Daoy (cell line): ENCODE results near the gene CD27. TPM values are rescaled to one million over a fixed set of nuclear protein-coding genes. Genes with fewer than 3 reads are reported as not detected.
"Not testable (repeated sequence)": the region's sequence is repeated elsewhere in the genome, so short reads cannot be mapped to it uniquely, and the experiment has no call there.

Experiments
- DNase-seq: peaks from one replicate; pipeline ENCODE4 v3.0.0-alpha.2; 2015; ENCODE audit warnings: low read depth
- total RNA-seq: library from RNA; depleted of rRNA; stranded (reverse); fragments of >200 nt; shearing (Covaris generic); gene quantifications from 2 replicates; pipeline ENCODE4 v1.2.3, GENCODE V29; 2014; rRNA removed

The CD27 gene
- not detected in 2 replicates for total RNA-seq

DNA sequence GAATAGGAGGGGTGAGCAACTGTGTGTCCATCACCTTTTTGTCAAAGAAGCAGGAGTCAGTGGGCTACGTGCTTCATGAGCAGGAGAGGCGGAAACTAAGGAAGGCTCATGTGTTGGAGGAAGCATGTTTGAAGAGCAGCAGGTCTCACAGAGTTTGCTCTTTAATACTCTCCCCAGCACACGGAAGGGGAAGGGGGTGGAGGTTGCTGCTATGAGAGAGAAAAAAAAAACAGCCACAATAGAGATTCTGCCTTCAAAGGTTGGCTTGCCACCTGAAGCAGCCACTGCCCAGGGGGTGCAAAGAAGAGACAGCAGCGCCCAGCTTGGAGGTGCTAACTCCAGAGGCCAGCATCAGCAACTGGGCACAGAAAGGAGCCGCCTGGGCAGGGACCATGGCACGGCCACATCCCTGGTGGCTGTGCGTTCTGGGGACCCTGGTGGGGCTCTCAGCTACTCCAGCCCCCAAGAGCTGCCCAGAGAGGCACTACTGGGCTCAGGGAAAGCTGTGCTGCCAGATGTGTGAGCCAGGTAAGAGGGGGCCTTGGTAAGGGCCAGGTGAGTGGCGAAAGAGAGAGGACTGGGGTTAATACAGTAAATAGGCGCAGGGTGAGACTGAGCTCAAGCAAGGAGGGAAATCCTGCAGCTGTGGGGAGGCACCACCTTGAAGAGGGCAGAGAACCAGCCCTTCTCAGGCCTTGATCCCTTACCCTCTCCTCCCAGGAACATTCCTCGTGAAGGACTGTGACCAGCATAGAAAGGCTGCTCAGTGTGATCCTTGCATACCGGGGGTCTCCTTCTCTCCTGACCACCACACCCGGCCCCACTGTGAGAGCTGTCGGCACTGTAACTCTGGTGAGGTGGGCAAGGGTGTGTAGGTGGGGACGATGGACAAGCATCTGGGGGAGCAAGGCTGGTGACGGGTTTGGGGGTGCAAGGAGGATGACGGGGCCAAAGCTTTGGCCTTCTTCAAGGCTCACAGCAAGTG is at the start of gene CD27:
TSS of gene CD27 (plus strand) at position 252 of the 985 bp plus-strand sequence. CDS start at position 393, 141 bp downstream.
- no peak for DNase-seq

DNA sequence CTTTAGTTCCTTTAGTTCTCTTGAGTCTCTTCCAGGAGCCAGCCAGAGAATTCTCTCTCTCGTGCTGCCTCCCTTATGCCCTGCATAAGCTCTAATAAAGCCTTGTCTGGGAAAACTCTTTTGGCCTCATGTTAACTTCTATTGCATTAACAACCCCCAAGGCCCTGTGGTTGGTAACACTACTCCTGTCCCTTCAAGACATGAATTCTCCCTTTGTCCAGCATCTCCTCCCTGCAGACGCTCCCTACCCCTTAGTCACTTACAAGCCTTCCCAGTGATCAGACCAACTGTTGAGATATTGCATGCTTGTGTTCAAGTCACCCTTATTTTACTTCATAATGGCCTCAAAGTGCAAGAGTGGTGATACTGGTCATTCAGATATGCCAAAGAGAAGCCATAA is 48.7 kb upstream of the CD27 start:
- DNase-seq, result no peak

DNA sequence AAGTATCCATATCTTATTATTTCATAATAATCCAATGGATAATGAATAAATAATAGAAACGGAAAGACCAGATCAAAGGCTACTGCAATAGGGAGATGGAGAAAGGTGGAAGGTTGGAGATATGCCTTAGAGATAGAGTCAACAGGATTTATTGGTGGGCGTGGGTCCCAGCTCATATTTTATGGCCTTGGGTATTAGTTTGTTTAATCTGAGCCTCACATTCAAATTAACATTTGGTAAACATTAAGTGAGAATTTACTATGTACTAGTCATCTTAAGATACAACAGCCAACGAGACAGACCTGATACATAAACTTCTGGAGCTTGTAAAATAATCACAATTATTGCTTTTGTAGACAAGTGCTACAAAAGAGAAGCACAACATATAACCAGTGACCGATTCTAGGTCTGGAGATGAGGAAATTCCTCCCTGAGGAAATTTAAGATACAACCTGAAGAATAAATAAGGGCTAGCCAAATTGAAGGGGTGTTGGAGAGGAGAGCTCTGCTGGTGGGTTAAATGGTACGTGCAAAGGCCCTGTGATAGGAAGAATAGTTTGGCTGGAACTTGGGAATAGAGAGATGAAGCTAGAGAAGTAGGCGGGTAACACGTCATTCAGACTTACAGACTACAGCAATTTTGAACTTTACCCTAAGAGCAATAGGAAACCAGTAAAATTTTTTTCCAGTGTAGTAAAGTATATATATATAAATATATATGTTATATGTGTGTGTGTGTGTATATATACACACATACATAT is 44.7 kb upstream of the CD27 start:
- DNase-seq, result no peak

DNA sequence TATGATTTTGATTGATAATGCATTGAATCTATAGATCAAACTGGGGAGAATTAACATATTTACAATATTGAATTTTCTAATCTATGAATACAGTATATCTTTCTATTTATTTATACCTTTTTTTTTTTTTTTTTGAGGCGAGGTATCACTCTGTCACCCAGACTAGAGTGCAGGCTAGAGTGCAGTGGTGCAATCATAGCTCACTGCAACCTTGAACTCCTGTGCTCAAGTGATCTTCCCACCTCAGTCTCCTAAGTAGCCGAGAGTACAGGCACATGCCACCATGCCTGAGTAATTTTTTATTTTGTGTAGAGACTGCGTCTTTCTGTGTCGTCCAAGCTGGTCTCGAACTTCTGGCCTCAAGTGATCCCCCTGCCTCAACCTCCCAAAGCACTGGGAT is 40.4 kb upstream of the CD27 start:
- DNase-seq, result no peak

DNA sequence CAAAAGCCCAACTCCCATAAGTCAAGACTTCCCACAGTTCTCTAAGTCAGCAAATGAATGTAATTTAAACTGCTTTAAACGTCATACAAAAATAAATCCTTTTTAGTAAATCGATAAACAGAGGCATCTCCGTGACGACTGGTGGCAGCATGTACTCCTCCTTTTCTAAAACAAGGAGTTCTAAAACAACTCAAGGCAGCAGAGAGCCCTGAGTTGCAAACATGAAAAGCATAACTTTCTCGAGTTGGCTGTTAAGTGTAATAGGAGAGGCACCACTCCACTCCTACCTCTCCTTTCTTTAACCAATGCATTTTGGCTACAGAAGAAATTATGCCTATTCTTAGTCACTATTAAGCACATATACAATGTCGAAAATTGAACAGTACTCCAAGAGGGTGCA is 38.8 kb upstream of the CD27 start:
- DNase-seq, result no peak

DNA sequence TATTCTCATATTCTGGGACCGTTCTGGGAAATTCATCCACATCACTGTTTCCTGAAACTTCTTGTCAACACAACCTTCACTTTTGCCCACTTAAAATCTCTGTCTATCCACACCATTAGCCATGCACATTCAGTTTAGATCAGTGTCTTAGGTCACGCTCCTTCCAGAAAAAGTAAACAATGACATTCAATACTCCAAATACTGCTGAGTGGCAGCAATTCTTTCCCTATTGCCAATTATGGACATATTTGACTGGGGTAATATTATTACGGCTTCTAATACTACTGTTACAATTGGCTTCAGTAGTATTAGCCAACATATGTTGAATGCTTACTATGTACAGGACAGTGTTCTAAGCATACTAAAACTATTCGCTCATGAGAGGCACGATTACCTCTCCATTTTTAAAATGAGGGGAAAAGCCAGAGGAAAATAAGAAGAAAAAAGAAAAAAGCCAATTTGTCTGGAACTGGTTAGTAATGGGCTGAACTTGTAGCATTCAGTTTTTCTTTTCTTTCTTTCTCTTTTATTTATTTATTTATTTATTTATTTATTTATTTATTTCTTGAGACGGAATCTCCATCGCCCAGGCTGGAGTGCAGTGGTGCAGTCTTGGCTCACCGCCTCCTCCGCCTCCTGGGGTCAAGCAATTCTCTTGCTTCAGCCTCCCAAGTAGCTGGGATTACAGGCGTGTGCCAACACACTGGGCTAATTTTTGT is 37.4 kb upstream of the CD27 start:
- DNase-seq, result no peak

DNA sequence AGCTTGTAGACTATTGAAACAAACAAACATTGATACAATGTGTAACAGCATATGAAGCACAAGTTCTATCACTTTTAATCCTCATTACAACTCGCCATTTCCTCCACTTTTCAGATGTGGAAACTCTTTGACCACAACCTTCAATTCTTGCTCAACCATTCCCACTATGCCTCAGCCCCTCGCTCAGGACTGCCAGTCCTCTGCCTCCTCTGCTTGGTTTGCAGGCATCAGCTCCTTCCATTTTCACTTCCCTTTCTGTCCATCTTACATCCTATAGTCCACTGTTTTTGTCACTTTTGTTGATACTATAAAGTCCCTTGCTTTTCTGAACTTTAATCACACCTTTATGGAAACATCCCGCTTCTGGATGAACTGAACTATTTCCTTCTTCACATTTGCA is 28.2 kb upstream of the CD27 start:
- DNase-seq, result no peak

DNA sequence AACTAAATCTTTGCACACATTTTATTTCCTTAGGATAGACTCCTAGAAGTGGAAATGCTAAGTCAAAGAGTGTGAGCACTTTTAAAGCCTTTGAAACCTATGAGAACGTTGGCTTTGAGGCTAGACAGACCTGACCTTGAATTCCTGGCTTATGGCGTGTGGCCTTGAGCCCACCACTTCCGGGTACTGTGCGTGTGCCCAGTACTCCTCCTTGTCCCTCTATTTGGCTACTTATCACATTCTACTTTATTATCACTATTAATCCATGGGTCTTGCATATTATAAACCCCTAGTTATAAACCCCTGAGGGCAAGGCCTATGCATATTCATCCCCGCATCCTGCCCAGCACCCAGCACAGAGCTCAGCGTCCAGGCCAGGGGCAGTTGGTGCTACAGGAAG is 26.0 kb upstream of the CD27 start:
- no peak for DNase-seq

DNA sequence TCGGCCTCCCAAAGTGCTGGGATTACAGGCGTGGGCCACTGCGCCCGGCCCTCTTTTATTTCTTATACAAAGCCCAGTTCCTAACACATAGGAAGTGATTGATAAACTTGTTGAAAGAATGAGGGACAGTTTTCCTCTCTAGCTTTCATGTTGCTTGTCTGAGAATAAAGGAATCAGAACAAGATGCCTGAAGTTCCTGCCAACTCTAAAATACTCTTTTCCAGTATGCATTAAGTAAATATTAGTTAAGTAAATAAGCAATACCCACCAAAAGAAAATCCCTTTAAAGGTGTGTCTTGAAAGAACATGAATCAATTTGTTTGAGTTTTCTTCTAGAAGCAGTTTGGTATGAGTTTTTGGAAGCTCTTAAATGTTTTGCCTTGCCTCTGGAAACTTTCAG is 24.4 kb upstream of the CD27 start:
- DNase-seq, result no peak

DNA sequence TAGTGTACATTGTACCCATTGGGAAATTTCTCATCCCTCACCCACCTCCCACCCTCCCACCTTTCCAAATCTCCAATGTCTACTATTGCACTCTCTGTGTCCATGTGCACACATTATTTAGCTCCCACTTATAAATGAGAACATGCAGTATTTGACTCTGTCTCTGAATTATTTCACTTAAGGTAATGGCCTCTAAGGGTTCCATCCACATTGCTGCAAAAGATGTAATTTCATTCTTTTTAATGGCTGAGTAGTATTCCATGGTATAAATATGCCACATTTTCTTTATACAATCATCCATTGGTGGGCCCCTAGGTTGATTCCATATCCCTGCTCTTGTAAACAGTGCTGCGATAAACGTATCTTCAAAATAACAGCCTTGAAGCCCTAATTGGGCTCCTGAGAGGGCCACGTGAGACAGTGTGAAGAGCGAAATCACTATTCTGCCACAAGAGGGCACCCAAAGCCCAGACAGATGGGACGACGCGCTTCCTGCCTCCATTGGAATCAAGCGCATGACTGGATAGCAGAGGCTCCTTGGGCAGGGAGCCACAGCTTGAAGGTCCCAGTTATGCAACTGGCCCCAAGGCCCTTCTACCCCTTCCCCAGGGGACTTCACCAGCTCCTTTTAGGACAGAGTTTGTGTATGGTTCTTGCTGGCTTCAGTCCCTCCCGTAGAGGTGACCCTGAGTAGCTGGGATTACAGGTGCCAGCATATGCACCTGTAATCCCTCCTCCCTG is 21.3 kb upstream of the CD27 start:
- DNase-seq, result peak; percentile 92

DNA sequence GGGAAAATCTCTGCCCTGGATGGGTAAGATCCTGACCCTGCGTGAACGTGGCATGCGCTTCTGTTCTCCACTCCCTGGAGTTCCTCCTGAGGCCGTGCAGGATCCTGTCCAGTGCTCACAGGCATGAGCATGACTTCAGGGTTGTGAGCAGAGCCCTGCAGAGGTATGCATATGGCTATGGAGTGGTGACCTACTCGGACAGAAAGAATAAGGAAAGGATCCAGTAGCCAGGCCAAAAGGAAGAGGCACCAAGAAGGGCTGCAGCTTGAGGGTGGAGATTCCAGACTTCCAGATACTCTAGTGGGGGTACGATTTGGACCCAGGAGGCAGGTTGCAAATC is 20.8 kb upstream of the CD27 start:
- DNase-seq, result no peak

DNA sequence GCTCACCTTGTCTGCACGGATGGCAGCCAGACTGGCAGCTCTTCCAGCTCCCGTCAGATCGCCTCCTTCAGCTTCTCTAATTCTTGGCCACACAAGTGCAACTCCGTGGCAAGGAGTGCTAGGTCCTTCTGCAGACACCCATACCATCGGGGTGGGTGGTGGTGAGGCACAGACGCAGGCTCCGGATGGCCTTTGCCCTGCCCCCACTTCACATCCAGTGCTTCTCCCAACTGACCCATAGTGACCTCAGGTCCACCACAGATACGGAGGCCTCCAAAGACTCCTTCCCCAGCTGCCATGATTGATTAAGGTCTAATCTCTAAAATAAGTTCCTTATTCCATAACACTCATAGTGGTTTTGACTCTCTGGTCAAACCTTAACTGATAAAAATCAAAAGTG is 19.9 kb upstream of the CD27 start:
- DNase-seq, result no peak

DNA sequence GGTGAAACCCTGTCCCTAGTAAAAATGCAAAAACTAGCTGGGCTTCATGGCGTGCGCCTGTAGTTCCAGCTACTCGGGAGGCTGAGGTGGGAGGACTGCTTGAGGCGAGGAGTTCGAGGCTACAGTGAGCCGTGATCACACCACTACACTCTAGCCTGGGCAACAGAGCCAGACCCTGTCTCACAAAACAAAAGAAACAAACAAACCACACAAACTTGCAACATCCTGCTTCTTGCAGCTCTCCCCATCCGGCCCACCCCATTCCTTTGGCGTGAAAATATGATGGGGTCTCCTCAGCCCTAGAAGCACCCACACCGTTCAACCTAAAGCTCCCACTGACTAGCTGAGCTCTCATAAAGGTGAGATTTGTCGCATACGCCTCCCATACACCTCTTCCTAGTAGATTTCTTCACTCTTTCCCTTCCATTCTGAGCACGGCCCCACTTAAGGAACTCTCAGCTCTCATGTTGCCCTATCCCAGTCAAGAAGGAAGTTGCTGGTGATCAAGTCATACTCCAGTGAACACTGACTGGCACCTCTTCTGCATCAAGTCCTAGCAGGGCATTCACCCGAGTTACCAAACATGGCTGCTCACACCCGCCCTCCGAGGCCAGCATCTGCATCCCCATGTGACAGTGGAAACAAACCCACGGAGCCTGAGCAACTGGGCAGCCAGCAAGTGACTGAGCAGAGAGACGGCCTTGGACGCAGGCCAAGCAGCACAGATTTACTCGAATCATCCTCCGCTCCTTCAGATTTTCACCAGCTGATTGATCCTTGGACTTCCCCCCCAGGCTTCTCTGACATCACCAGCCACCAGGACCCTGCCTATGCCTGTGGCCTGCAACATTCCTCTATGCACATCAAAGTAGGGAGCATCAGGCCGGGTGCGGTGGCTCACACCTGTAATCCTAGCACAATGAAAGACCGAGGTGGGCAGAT is 18.9 kb upstream of the CD27 start:
- DNase-seq, result peak; percentile 18

DNA sequence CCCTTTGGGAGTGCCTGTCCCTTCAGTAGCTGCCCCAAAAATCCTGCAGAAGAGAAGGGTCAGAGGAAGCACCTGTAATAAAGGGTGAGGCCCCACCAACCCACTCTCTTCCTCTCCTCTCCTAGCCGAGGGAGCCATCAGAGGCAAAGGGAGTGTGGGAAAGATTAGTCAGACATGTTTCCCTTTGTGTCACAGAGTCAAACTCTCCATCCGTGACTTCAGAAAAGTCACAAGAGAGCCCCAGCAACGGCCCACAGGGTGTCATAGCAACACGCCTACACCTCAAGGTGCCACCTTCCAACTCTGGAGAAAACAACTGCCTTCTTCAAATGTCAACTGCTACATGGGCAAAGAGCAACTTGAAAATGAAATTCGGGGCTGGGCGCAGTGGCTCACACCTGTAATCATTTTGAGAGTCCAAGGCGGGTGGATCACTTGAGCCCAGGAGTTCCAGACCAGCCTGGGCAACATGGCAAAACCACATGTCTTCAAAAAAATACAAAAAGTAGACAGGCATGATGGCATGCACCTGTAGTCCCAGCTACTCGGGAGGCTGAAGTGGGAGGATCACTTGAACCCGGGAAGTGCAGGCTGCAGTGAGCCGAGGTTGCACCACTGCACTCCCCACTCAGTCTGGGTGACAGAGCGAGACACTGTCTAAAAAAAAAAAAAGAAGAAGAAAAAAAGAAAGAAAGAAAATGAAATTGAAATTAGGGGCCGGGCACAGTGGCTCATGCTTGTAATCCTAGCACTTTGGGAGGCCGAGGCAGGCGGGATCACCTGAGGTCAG is 17.7 kb upstream of the CD27 start:
- no peak for DNase-seq

DNA sequence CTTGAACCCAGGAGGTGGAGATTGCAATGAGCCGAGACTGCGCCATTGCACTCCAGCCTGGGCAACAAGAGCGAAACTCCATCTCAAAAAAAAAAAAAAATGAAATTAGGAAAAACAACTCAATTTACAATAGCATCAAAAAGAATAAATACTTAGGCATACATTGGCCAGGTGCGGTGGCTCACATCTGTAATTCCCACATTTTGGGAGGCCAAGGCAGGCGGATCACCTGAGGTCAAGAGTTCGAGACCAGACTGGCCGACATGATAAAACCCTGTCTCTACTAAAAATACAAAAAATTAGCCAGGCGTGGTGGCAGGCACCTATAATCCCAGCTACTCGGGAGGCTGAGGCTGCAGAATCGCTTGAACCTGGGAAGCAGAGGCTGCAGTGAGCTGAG is 17.0 kb upstream of the CD27 start:
- not testable (repeated sequence) for DNase-seq

DNA sequence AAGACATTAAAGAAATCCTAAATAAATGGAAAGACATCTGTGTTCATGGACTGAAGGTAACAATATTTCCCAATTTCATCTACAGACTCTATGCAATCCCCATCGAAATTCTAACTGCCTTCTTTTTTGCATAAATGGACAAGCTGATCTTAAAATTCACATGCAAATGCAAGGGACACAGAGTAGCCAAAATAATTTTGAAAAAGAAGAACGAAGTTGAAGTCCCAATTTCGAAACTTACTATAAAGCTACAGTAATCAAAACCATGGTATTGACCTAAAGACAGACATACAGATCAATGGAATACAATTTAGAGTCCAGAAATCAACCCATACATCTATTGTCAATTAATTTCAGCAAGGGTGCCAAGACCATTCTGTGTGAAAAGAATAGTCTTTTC is 16.4 kb upstream of the CD27 start:
- DNase-seq, result no peak

DNA sequence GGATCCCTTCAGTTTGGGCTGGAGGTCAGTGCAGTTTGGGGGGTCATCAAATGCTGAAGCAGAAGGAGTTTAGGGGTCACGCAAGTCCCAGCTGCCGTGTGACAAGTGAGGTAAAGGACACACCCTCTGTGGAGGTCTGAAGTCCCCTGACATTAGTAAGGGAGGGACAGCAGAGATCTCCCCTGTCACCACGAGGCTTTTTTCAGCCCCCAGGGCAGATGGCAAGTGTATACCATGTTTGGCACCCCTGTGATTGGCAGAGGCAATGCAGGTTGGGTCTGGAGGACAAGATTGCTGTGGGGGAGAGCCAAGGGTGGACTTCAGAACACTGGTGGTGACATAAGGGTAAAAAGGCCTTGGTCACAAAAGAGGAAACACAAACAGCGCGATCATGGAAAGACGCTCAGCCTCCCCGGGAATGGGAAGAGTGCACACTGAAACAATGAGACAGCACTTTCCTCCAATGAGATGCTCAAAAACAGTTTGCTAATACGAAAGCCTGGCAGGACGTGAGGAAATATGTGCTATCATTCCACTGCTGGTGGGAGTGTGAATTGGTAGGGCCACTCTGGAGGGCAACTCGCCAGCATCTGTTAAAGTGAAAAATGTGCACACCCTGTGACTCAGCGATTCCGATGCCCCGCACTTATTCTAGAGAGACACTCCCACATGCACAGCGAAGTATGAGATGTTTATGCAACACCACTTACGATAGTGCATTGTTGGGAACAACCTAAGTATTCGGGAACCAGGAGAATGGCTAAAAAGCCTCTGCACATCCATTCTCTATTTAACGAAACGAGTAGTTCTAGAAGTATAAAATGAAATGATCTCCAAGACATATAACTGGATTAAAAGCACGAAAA is 14.4 kb upstream of the CD27 start:
- DNase-seq, result peak; percentile 90

DNA sequence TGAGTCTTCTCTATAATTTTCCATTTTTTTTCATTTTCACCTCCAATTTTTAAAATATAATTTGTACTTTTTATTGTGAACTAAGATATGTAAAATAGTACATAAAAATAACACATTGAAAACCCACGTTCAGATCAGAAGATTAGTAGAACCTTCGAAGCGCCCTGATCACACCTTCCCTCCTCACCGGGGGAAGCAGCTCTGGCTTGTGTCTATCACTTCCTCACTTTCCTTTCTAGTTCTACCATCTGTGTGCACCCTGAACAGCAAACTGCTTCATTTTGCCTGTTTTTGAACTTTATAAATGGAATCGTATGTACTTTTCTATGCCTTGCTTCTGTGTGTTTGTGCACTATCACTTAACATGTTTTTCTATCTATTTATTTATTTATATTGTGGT is 11.8 kb upstream of the CD27 start:
- DNase-seq, result no peak
